Measurements from ENCODE around the gene PXMP4.

Gene PXMP4

GRCh38 chr20:33654680-33655161 is 65.4 kb downstream of the PXMP4 start:
- no peaks in the 10 kb centered on the region for H3K27me3 ChIP-seq (ENCODE audit: control insufficient read depth in 1 of 2, insufficient read depth in 2 of 2, low read length in 2 of 2)
- H3K27ac ChIP-seq (ENCODE audit: low read depth, low read length), result no peak overlapping the region
- H3K9ac ChIP-seq (ENCODE audit: low read length), result no peak overlapping the region
- no peak overlapping the region for H3K4me3 ChIP-seq (ENCODE audit: low read depth in 1 of 2, low read length in 2 of 2)
- H3K9me3 ChIP-seq (ENCODE audit: low read length), result no peaks in the 10 kb centered on the region
- H3K4me1 ChIP-seq (ENCODE audit: insufficient read depth, low read length), result peaks cover 12% of the 10 kb centered on the region
- H3K36me3 ChIP-seq (ENCODE audit: insufficient read depth, low read length), result peaks cover 30% of the 10 kb centered on the region

DNA sequence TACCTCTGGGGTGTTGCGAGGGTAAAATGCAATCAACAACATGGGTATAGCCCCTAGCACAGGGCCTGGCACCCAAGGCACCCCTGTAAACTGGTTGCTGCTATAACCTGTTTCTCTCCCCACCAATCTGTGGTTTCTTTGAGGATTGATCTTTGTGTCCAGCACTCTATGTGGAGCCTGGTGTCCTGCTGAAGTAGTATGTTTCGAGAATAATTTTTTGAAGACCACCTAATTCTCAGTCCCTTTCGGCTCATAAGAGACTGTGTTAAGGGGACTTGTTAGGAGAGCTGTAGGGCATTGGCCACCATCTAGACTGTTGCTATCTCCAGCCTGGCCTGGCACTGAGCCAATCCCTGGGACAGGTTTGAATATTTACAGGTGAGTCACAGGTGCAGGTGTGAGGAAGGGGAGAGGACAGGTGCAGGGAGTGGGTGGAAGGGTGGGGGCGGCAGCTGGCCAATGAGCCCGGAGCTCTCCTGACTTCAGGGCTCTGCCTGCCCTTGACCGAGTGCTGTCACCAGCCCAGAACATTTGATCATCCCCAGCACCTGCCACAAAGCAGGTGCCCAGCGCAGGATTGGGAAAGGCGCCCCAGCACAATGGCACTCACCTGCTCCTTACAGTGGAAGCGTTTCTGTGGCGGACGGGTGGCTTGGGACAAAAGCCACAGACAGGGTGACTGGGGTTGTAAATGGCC is 66.1 kb downstream of the PXMP4 start:
- Histone ChIP-seq H3K9me3 (ENCODE audit: low read length) (no peaks in the 10 kb centered on the region), H3K4me1 (ENCODE audit: insufficient read depth, low read length) (peaks cover 18% of the 10 kb centered on the region), H3K27ac (ENCODE audit: low read depth, low read length) (no peak overlapping the region), H3K4me3 (ENCODE audit: low read depth in 1 of 2, low read length in 2 of 2) (peak overlapping the region in 1 of 2 donors; percentile 54), H3K27me3 (ENCODE audit: control insufficient read depth in 1 of 2, insufficient read depth in 2 of 2, low read length in 2 of 2) (no peaks in the 10 kb centered on the region), H3K36me3 (ENCODE audit: insufficient read depth, low read length) (peaks cover 23% of the 10 kb centered on the region), H3K9ac (ENCODE audit: low read length) (peak overlapping the region; percentile 28)

- H3K27ac ChIP-seq (ENCODE audit: low read depth, low read length), result no peak overlapping the region
- peak overlapping the region in 1 of 2 donors; percentile 54 for H3K4me3 ChIP-seq (ENCODE audit: low read depth in 1 of 2, low read length in 2 of 2)
- H3K9ac ChIP-seq (ENCODE audit: low read length), result peak overlapping the region; percentile 28
- H3K4me1 ChIP-seq (ENCODE audit: insufficient read depth, low read length), result peaks cover 25% of the 10 kb centered on the region
- H3K27me3 ChIP-seq (ENCODE audit: control insufficient read depth in 1 of 2, insufficient read depth in 2 of 2, low read length in 2 of 2), result no peaks in the 10 kb centered on the region
- no peaks in the 10 kb centered on the region for H3K9me3 ChIP-seq (ENCODE audit: low read length)
- peaks cover 16% of the 10 kb centered on the region for H3K36me3 ChIP-seq (ENCODE audit: insufficient read depth, low read length)
These were observed 66.8 kb downstream of the PXMP4 start for GRCh38 chr20:33653218-33653899.

Measured in muscle layer of colon (tissue), 2 donors.